Panc1 (cell line): ENCODE measurements around the gene TDRD7. TPM values are rescaled to one million over a fixed set of nuclear protein-coding genes. Genes with fewer than 3 reads are reported as not detected.

Experiments used
- ATAC-seq: fragments of 200-7000 bp; cut with Tn5 transposase; 2 replicates; pipeline ENCODE4 v1.9.1; 2020; ENCODE audit warnings: mild to moderate bottlenecking, moderate library complexity
- BruUV-seq: library from RNA; stranded (reverse); fragments of 400-500 nt; replicated peaks from 2 replicates; lab custom pipeline; 2021; lab: Mats Ljungman, UMichigan
- CTCF ChIA-PET: fragments of 300-600 bp; sonication (Branson Sonifier 250); formaldehyde crosslinking; loops from one replicate; lab custom pipeline; 2022; ENCODE audit warnings: antibody characterized with exemption; lab: Charles Lee
- POLR2A ChIA-PET: fragments of 300-600 bp; sonication (Branson Sonifier 250); formaldehyde crosslinking; loops from one replicate; lab custom pipeline; 2022; ENCODE audit warnings: antibody characterized with exemption; lab: Charles Lee
- DNase-seq: peaks from one replicate; pipeline ENCODE4 v3.0.0-alpha.2; 2010; ENCODE audit warnings: low read depth, low spot score
- H3K27ac ChIP-seq: 2 replicates; pipeline ENCODE4 v1.5.1; 2011; ENCODE audit warnings: mild to moderate bottlenecking, low read length, inconsistent platforms
- H3K27me3 ChIP-seq: fragments of 200-500 bp; sonication (Bioruptor generic); 2 replicates; pipeline ENCODE4 v1.6.0; 2014; ENCODE audit warnings: low read length, inconsistent platforms; ENCODE audit not compliant: control insufficient read depth, insufficient read depth
- H3K36me3 ChIP-seq: fragments of 200-500 bp; sonication (Bioruptor generic); 2 replicates; pipeline ENCODE4 v1.5.1; 2014; ENCODE audit warnings: inconsistent platforms, mild to moderate bottlenecking, low read length, moderate library complexity; ENCODE audit not compliant: control insufficient read depth, insufficient read depth
- H3K4me1 ChIP-seq: 2 replicates; pipeline ENCODE4 v1.5.1; 2011; ENCODE audit warnings: inconsistent platforms, mild to moderate bottlenecking, low read length, moderate library complexity; ENCODE audit not compliant: control insufficient read depth, insufficient read depth
- H3K4me3 ChIP-seq, 2 experiments: 2 replicates each; pipeline ENCODE4 v1.5.1; 2011 to 2012; ENCODE audit warnings: low read depth in 2 of 2, low read length in 2 of 2, mild to moderate bottlenecking in 2 of 2, inconsistent platforms in 1 of 2, moderate library complexity in 1 of 2
- H3K9me3 ChIP-seq: fragments of 200-500 bp; sonication (Bioruptor generic); 2 replicates; pipeline ENCODE4 v1.5.1; 2014; ENCODE audit warnings: low read depth, mild to moderate bottlenecking, inconsistent platforms, low read length, moderate library complexity; ENCODE audit not compliant: control insufficient read depth, insufficient read depth
- POLR2AphosphoS5 ChIP-seq: IDR thresholded peaks from 2 replicates; pipeline ENCODE4 v1.6.1; 2012; ENCODE audit warnings: mild to moderate bottlenecking, low read depth, low read length, moderate library complexity
- SIN3A ChIP-seq: IDR thresholded peaks from 2 replicates; pipeline ENCODE4 v1.6.1; 2012; ENCODE audit warnings: low read depth, mild to moderate bottlenecking, low read length, moderate library complexity, borderline replicate concordance; ENCODE audit not compliant: insufficient read depth
- TCF7L2 ChIP-seq: IDR thresholded peaks from 2 replicates; pipeline ENCODE4 v1.6.1; 2011; ENCODE audit warnings: mild to moderate bottlenecking, low read depth, low read length, inconsistent platforms
- in situ Hi-C: cut with HindIII; loops from 2 replicates; pipeline ENCODE4 v1.10.0; 2016; ENCODE audit warnings: low sequenced_read_pairs, low pct_unique_long_range_greater_than_20kb
- intact Hi-C: fragments of 100-400 bp; cut with micrococcal nuclease; formaldehyde crosslinking; loops from one replicate; pipeline ENCODE4 v1.10.0; 2022; ENCODE audit not compliant: unreplicated experiment
- total RNA-seq: library from RNA; stranded (reverse); gene quantifications from one replicate; pipeline ENCODE4 v1.2.1, GENCODE V29; 2021; ENCODE audit not compliant: unreplicated experiment
- TF ChIP-seq, protein P1 (sequence below): fragments of 450-650 bp; IDR thresholded peaks from 2 replicates; pipeline ENCODE4 v1.5.1; 2017; ENCODE audit warnings: mild to moderate bottlenecking
- TF ChIP-seq, protein P2 (sequence below), 2 experiments: IDR thresholded peaks; 2 replicates each; pipeline ENCODE4 v1.6.1; 2011 to 2012; ENCODE audit warnings: low read depth in 2 of 2, control low read depth in 1 of 2, low read length in 1 of 2, mild to moderate bottlenecking in 1 of 2, moderate library complexity in 1 of 2; ENCODE audit not compliant: insufficient read depth in 1 of 2

Gene TDRD7
- total RNA-seq, 1 experiment from 2014 or later, result 10.6 TPM

DNA sequence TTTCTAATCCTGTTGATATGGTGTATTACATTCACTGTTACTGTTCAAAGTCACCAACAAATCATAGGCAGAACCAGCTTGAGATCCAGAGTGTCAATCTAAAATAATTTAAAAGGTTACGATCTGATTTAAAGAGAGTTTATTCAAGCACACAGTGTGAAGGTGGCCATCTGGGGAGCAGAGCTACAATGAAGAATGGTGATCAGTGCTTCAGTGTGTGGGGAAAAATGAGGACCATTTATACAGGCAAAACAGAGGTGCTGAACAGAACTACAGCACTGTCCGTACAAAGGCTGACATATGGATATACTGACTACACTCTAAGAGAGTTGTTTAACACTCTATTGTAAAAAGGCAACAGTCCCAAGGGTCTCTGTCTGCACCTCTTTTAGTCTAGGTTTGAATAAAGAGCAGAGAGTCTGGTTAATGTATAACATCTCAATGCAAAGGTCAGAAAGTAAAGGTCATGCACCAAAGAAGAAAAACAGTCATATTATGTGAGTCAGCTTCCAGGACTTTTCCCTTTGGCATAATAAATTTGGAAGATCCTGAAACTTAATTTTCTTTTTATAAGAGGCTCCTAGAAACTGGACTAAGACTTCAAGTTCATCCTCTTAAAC is 29.7 kb upstream of the TDRD7 start:
- DNase-seq, result no peak
- Histone ChIP-seq H3K4me3 (no peak overlapping the region), H3K27ac (no peak overlapping the region), H3K9me3 (no peaks in the 10 kb centered on the region), H3K4me1 (no peaks in the 10 kb centered on the region), H3K27me3 (no peaks in the 10 kb centered on the region), H3K36me3 (no peaks in the 10 kb centered on the region)
- CTCF ChIA-PET, result no interaction called here
- in situ Hi-C loops, result no loop called here
- TF ChIP-seq POLR2AphosphoS5 (no peak), TCF7L2 (no peak)
- intact Hi-C loops, result no loop called here
- ATAC-seq, result no peak
- POLR2A ChIA-PET, result no interaction called here
- BruUV-seq, result no TSS peak

DNA sequence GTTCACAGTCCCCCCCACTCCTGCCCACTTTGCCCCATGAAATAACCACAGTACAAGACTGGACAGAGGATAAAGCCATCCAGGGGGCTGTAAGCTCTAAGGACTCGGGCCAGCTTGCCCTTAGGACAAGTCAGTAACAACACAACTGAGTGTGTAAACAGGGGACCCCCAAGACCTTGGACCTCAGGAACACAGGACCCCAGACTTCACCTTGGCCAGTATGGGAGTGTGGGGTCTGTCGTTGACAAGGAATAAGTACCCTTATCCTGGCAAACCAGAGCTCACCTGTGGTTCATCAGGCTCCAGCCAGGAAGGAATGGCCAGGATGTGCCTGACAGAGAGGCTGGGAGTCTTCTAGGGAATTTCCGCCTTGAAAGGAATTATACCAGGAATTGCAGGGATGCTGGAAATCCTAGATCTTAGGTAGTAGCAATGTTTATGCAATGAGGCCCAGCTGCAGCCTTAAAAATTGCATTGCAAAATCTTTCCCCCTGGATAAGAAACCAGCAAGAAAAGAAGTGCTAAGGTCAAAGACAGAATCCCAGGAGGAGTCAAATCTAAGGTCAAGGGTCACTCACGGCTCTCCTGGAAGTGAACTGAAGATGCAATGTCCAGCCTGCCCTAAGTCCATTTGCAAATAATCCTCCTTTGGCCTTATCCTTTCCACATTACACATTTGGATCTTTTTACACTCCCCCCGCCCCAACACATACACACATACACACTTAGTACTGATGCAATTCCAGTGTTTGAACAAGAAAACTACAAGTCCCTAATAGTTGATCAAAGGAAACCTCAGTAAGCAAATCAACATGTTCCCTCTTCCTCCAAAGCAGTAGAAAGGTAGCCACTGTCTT is 27.3 kb upstream of the TDRD7 start:
- DNase-seq, result no peak
- ChIA-PET POLR2A (no interaction called here), CTCF (no interaction called here)
- no peak overlapping the region for H3K27ac ChIP-seq
- no peak overlapping the region for H3K4me3 ChIP-seq
- H3K27me3 ChIP-seq, result no peaks in the 10 kb centered on the region
- no peaks in the 10 kb centered on the region for H3K9me3 ChIP-seq
- H3K4me1 ChIP-seq, result no peaks in the 10 kb centered on the region
- no peak for ATAC-seq
- no peaks in the 10 kb centered on the region for H3K36me3 ChIP-seq
- in situ Hi-C loops, result no loop called here
- TF ChIP-seq, protein P1, sequence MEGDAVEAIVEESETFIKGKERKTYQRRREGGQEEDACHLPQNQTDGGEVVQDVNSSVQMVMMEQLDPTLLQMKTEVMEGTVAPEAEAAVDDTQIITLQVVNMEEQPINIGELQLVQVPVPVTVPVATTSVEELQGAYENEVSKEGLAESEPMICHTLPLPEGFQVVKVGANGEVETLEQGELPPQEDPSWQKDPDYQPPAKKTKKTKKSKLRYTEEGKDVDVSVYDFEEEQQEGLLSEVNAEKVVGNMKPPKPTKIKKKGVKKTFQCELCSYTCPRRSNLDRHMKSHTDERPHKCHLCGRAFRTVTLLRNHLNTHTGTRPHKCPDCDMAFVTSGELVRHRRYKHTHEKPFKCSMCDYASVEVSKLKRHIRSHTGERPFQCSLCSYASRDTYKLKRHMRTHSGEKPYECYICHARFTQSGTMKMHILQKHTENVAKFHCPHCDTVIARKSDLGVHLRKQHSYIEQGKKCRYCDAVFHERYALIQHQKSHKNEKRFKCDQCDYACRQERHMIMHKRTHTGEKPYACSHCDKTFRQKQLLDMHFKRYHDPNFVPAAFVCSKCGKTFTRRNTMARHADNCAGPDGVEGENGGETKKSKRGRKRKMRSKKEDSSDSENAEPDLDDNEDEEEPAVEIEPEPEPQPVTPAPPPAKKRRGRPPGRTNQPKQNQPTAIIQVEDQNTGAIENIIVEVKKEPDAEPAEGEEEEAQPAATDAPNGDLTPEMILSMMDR, result no peak
- TF ChIP-seq SIN3A, result no peak
- TF ChIP-seq POLR2AphosphoS5, result no peak
- TF ChIP-seq, protein P2, sequence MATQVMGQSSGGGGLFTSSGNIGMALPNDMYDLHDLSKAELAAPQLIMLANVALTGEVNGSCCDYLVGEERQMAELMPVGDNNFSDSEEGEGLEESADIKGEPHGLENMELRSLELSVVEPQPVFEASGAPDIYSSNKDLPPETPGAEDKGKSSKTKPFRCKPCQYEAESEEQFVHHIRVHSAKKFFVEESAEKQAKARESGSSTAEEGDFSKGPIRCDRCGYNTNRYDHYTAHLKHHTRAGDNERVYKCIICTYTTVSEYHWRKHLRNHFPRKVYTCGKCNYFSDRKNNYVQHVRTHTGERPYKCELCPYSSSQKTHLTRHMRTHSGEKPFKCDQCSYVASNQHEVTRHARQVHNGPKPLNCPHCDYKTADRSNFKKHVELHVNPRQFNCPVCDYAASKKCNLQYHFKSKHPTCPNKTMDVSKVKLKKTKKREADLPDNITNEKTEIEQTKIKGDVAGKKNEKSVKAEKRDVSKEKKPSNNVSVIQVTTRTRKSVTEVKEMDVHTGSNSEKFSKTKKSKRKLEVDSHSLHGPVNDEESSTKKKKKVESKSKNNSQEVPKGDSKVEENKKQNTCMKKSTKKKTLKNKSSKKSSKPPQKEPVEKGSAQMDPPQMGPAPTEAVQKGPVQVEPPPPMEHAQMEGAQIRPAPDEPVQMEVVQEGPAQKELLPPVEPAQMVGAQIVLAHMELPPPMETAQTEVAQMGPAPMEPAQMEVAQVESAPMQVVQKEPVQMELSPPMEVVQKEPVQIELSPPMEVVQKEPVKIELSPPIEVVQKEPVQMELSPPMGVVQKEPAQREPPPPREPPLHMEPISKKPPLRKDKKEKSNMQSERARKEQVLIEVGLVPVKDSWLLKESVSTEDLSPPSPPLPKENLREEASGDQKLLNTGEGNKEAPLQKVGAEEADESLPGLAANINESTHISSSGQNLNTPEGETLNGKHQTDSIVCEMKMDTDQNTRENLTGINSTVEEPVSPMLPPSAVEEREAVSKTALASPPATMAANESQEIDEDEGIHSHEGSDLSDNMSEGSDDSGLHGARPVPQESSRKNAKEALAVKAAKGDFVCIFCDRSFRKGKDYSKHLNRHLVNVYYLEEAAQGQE (IDR thresholded peaks at IDR 0.05; ENCODE audit: insufficient read depth in 1 of 2, low read depth in 2 of 2, low read length in 1 of 2), result no peak
- no peak for TF ChIP-seq TCF7L2
- intact Hi-C loops, result no loop called here
- no TSS peak for BruUV-seq
